Thoracic aorta (tissue), 2 donors: ENCODE data around the gene MRC1. TPM values are rescaled to one million over a fixed set of nuclear protein-coding genes. Genes with fewer than 3 reads are reported as not detected.

ENCODE experiments used
- ATAC-seq: fragments of 150-250 bp; one replicate; pipeline ENCODE4 v1.8.0; 2017; ENCODE audit warnings: low read depth; ENCODE audit not compliant: insufficient number of reproducible peaks, low FRiP score
- DNase-seq: peaks from one replicate; pipeline ENCODE4 v3.0.0-alpha.2; 2020; ENCODE audit warnings: low spot score
- H3K27ac ChIP-seq, 2 donors: fragments of 200-600 bp; sonication (generic); 1 replicate in 1 of 2; 2 replicates in 1 of 2; pipeline ENCODE4 v1.5.1; 2016; ENCODE audit warnings: mild to moderate bottlenecking in 2 of 2, moderate library complexity in 2 of 2
- H3K27me3 ChIP-seq: fragments of 200-600 bp; sonication (generic); replicated peaks from 2 replicates; pipeline ENCODE4 v1.6.0; 2016; ENCODE audit warnings: mild to moderate bottlenecking; ENCODE audit not compliant: insufficient read depth
- H3K36me3 ChIP-seq: fragments of 200-600 bp; sonication (generic); one replicate; pipeline ENCODE4 v1.5.1; 2016
- H3K4me1 ChIP-seq, 2 donors: fragments of 200-600 bp; sonication (generic); 1 replicate in 1 of 2; 2 replicates in 1 of 2; pipeline versions ENCODE4 v1.5.1 to v1.6.0; 2016; ENCODE audit warnings: low read depth in 2 of 2, mild to moderate bottlenecking in 1 of 2; ENCODE audit not compliant: control insufficient read depth in 1 of 2
- H3K4me3 ChIP-seq: fragments of 200-600 bp; sonication (generic); 2 replicates; pipeline ENCODE4 v1.5.1; 2016; ENCODE audit warnings: mild to moderate bottlenecking
- H3K9me3 ChIP-seq: fragments of 200-600 bp; sonication (generic); 2 replicates; pipeline ENCODE4 v1.5.1; 2016
- total RNA-seq, 2 donors: library from RNA; depleted of rRNA; stranded (reverse); fragments of >200 nt; gene quantifications; one replicate each; pipeline versions ENCODE4 v1.1.0 to v1.2.3, GENCODE V29; 2016
- TF ChIP-seq, protein P1 (sequence below): fragments of 200-600 bp; sonication (generic); IDR thresholded peaks from one replicate; pipeline ENCODE4 v1.5.1; 2019; ENCODE audit warnings: antibody characterized with exemption

The MRC1 gene
- total RNA-seq, 2 donors from 2014 or later = 62.6 to 73.4 TPM

DNA sequence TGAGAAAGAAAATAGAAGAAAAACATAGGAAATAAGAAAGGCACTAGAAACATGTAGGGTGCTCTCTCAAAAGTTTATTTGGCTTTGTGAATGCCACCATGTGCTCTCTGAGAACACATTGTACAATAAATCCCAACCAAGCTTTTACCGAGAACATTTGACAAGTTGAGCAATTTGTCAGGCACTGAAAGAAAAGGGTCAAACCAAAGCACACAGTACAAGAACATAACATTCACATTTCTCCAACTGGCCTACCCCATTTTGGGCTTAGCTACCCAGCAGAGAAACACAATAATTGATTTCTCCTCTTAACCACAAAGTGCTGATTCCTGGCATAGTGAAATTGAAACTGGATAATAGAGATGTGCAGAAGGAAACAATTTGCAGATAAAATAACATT lies 73.4 kb downstream of the MRC1 start:
- TF ChIP-seq, protein P1, sequence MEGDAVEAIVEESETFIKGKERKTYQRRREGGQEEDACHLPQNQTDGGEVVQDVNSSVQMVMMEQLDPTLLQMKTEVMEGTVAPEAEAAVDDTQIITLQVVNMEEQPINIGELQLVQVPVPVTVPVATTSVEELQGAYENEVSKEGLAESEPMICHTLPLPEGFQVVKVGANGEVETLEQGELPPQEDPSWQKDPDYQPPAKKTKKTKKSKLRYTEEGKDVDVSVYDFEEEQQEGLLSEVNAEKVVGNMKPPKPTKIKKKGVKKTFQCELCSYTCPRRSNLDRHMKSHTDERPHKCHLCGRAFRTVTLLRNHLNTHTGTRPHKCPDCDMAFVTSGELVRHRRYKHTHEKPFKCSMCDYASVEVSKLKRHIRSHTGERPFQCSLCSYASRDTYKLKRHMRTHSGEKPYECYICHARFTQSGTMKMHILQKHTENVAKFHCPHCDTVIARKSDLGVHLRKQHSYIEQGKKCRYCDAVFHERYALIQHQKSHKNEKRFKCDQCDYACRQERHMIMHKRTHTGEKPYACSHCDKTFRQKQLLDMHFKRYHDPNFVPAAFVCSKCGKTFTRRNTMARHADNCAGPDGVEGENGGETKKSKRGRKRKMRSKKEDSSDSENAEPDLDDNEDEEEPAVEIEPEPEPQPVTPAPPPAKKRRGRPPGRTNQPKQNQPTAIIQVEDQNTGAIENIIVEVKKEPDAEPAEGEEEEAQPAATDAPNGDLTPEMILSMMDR = no peak
- DNase-seq = no peak
- no peak for ATAC-seq
- no peak overlapping the region for H3K4me3 ChIP-seq
- peaks cover 0 to 19% of the 10 kb centered on the region in 2 donors for H3K4me1 ChIP-seq
- H3K36me3 ChIP-seq = no peaks in the 10 kb centered on the region
- peak overlapping the region; percentile 13 to 49 for H3K27ac ChIP-seq
- H3K9me3 ChIP-seq = no peaks in the 10 kb centered on the region
- H3K27me3 ChIP-seq = no peaks in the 10 kb centered on the region

DNA sequence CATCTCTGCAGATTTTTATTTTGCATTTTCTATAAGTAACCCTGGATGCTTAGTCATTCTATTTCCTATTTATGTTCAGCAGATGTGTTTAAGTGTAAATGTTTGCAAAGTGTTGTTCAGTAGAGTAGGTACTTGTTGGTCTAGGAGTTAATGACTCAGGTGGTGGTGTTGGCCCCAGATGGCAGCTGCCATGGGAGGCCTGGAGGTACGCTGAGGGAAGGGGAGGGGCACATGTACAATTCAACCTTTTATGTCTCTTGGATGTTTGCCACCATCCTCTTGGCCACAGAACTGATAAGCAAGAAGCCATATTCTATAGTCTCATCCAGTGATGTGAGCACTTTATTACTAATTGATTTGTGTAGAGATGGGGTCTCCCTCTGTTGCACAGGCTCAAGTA lies 74.5 kb downstream of the MRC1 start:
- H3K4me1 ChIP-seq = peaks cover 0 to 19% of the 10 kb centered on the region in 2 donors
- DNase-seq (no peak), ATAC-seq (no peak)
- peak overlapping the region in 1 of 2 donors; percentile 48 for H3K27ac ChIP-seq
- H3K4me3 ChIP-seq = no peak overlapping the region
- TF ChIP-seq, protein P1 = no peak
- no peaks in the 10 kb centered on the region for H3K27me3 ChIP-seq
- no peaks in the 10 kb centered on the region for H3K36me3 ChIP-seq
- no peaks in the 10 kb centered on the region for H3K9me3 ChIP-seq

DNA sequence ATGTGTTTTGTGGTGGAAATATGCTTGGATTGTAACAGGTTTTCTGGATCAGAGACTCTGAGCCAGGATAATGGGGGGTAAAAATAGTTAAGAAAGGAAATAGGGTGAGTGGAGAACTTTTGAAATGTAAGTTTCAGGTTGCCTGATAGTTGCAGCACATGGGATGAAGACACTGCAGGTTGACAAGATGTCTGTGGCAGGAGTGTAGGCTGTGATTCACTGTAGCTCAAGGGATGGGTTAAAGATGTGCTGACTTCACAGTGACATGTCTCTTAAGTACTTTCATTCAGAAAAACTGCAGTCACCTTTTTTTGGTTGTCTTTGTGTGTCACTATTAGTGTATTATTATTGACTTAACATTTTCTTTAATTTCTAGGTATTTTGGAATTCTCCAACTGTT lies 79.0 kb downstream of the MRC1 start:
- Histone ChIP-seq H3K9me3 (no peaks in the 10 kb centered on the region), H3K4me1 (peaks cover 0 to 6% of the 10 kb centered on the region in 2 donors), H3K27ac (no peak overlapping the region), H3K4me3 (no peak overlapping the region), H3K27me3 (no peaks in the 10 kb centered on the region), H3K36me3 (no peaks in the 10 kb centered on the region)
- ATAC-seq = no peak
- TF ChIP-seq, protein P1 = no peak
- DNase-seq = no peak

DNA sequence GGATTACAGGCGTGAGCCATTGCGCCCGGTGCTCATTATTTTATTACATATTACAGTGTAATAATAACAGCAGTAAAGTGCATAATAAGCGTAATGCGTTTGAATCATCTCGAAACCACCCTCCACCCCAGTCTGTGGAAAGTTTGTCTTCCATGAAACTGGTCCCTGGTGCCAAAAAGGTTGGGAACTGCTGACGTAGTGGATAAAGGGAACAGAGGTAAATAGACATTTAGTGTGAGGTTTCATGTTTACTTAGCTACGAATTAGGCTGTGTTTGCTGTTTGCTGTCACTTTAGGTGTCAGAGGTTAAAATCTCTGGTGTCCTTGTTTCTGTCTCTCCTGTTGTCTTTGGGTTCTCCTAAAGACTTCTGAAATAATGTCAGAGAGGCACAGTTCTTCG lies 82.3 kb downstream of the MRC1 start:
- no peaks in the 10 kb centered on the region for H3K27me3 ChIP-seq
- TF ChIP-seq, protein P1 = no peak
- no peaks in the 10 kb centered on the region for H3K4me1 ChIP-seq
- no peak for ATAC-seq
- H3K36me3 ChIP-seq = no peaks in the 10 kb centered on the region
- no peak overlapping the region for H3K4me3 ChIP-seq
- H3K27ac ChIP-seq = no peak overlapping the region
- no peaks in the 10 kb centered on the region for H3K9me3 ChIP-seq
- no peak for DNase-seq

DNA sequence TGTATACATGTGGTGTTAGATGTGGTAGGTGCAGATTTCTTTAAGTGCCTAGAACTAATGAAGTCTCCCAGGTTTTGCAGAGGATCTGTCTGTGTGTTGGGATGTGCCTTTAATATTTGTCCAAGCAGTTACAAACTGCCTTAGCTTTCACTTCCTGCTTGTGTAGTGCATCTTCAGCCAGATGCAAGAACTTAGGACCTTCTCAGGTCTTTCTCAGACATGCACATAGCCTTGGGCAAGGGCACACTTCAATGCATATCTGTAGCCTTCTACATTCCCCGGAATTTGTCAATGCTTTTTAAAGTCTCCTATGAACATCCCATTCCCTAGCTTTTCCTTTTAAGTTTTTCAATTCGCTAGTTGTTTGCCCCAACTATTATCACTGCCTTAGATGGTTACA lies 95.4 kb downstream of the MRC1 start:
- no peak for ATAC-seq
- Histone ChIP-seq H3K27ac (no peak overlapping the region), H3K27me3 (no peaks in the 10 kb centered on the region), H3K4me3 (no peak overlapping the region), H3K9me3 (no peaks in the 10 kb centered on the region), H3K4me1 (no peaks in the 10 kb centered on the region), H3K36me3 (no peaks in the 10 kb centered on the region)
- TF ChIP-seq, protein P1 = no peak
- DNase-seq = no peak
